Pancreas (tissue), 10 donors: ENCODE measurements around the gene FAM162B. TPM values are rescaled to one million over a fixed set of nuclear protein-coding genes. Genes with fewer than 3 reads are reported as not detected.

Experiments
- ATAC-seq, 4 donors: fragments of 200-7000 bp; cut with Tn5 transposase; one replicate each; pipeline versions ENCODE4 v1.8.0 to v1.9.1; 2020; ENCODE audit warnings: mild to moderate bottlenecking in 4 of 4, moderate library complexity in 4 of 4
- DNase-seq, 6 donors: peaks; one replicate each; pipeline ENCODE4 v3.0.0-alpha.2; 2020
- FAIRE-seq: peaks from 2 replicates; lab custom pipeline; 2012; peaks lifted over from hg19 to GRCh38; lab: Jason Lieb, UNC
- H3K27ac ChIP-seq, 4 donors: fragments of 200-600 bp; sonication (generic); 1 replicate in 3 of 4; 2 replicates in 1 of 4; pipeline versions ENCODE4 v1.5.0 to v1.8.0; 2020
- H3K27me3 ChIP-seq, 4 donors: fragments of 200-600 bp; one replicate each; pipeline ENCODE4 v1.8.0; 2021
- H3K36me3 ChIP-seq, 3 donors: fragments of 200-600 bp; sonication (generic) in 1 of 3; one replicate each; pipeline versions ENCODE4 v1.5.0 to v1.8.0; 2020 to 2021
- H3K4me1 ChIP-seq, 3 donors: fragments of 200-600 bp; one replicate each; pipeline ENCODE4 v1.8.0; 2021
- H3K4me3 ChIP-seq, 4 donors: fragments of 200-600 bp; sonication (generic) in 2 of 4; one replicate each; pipeline versions ENCODE4 v1.5.0 to v1.8.0; 2020 to 2021
- H3K9me3 ChIP-seq, 4 donors: fragments of 200-600 bp; one replicate each; pipeline ENCODE4 v1.8.0; 2021
- CTCF ChIP-seq, 4 donors: fragments of 200-600 bp; sonication (generic) in 3 of 4; IDR thresholded peaks; one replicate each; pipeline versions ENCODE4 v1.5.0 to v1.8.0; 2021; ENCODE audit warnings: antibody characterized with exemption in 4 of 4
- WGBS, 2 donors: extraction: QIAGEN DNeasy Blood & Tissue Kit; methylation state at CpG; one replicate each; pipeline ENCODE4 v1.1.7; 2013; 5-methylcytosine and 5-hydroxymethylcytosine counted together
- intact Hi-C, 3 donors: fragments of 100-400 bp; cut with DNase I; formaldehyde crosslinking; loops; one replicate each; pipeline versions ENCODE4 v1.11.1 to v1.14.2; 2022
- polyA plus RNA-seq, 2 donors: library from polyadenylated mRNA; stranded (reverse); fragments of 200-250 nt; gene quantifications; one replicate each; pipeline ENCODE4 v1.2.3, GENCODE V29; 2013
- total RNA-seq, 6 donors: library from RNA; stranded (reverse); fragmentation: NEBNext Ultra II Directional in 4 of 6; extraction: Animal tissue kit (Norgen Biotek cat#: 25700) in 4 of 6; gene quantifications; one replicate each; pipeline versions ENCODE4 v1.2.1 to v1.2.4, GENCODE V29; 2021 to 2023
- donor health status: healthy with polysubstance abuse.
- donor health status: DM: no; HTN: no; CAD: no; lungs with moderate emphysema.
- donor health status: DM: no; HTN: no; CAD: no.
- donor health status: control.
- donor health status: control.
- donor health status: Bipolar disorder and iron deficiency.
- donor health status: DM: yes; HTN: yes; CAD: no.
- donor health status: DM: no; HTN: no; CAD: no.
- donor health status: DM: no; HTN: no; CAD: no.
- donor health status: DM: yes; HTN: yes; CAD: no.

The FAM162B gene
- total and polyA plus RNA-seq, 8 donors, result 0.19 to 2.1 (median 0.54) TPM

- 33 to 41% methylated on average over 2 of the region's 2 CpGs for WGBS, 2 donors
- no peaks in the 10 kb centered on the region for H3K9me3 ChIP-seq
- no peaks in the 10 kb centered on the region for H3K36me3 ChIP-seq
- no peaks in the 10 kb centered on the region for H3K4me1 ChIP-seq
- intact Hi-C loops, result no loop called here
- no peaks in the 10 kb centered on the region for H3K27me3 ChIP-seq
- ATAC-seq (no peak), FAIRE-seq (no peak), DNase-seq (no peak)
- H3K4me3 ChIP-seq, result no peak overlapping the region
- TF ChIP-seq CTCF (IDR thresholded peaks at IDR 0.05), result no peak
- no peak overlapping the region for H3K27ac ChIP-seq
These were observed 32.1 kb upstream of the FAM162B start for GRCh38 chr6:116797585-116797984.

GRCh38 chr6:116793224-116793623, 27.7 kb upstream of the FAM162B start:
- intact Hi-C loops, result no loop called here

GRCh38 chr6:116783852-116784251, 18.3 kb upstream of the FAM162B start:
- Histone ChIP-seq H3K27me3 (peaks cover 0 to 7% (median 2%) of the 10 kb centered on the region in 4 donors), H3K36me3 (no peaks in the 10 kb centered on the region), H3K4me3 (no peak overlapping the region), H3K4me1 (no peaks in the 10 kb centered on the region), H3K27ac (no peak overlapping the region), H3K9me3 (no peaks in the 10 kb centered on the region)
- FAIRE-seq (no peak), ATAC-seq (no peak), DNase-seq (no peak)
- TF ChIP-seq CTCF (IDR thresholded peaks at IDR 0.05), result no peak
- intact Hi-C loops, result no loop called here
- WGBS, 2 donors, result 48 to 61% methylated on average over 5 of the region's 5 CpGs

More at GRCh38 chr6:116793224-116793623, 27.7 kb upstream of the FAM162B start:
- H3K27me3 ChIP-seq, result no peaks in the 10 kb centered on the region
- 39 to 49% methylated on average over 3 of the region's 3 CpGs for WGBS, 2 donors
- H3K27ac ChIP-seq, result no peak overlapping the region
- no peaks in the 10 kb centered on the region for H3K36me3 ChIP-seq
- DNase-seq (no peak), FAIRE-seq (no peak), ATAC-seq (no peak)
- TF ChIP-seq CTCF (IDR thresholded peaks at IDR 0.05), result no peak
- no peak overlapping the region for H3K4me3 ChIP-seq
- no peaks in the 10 kb centered on the region for H3K4me1 ChIP-seq
- no peaks in the 10 kb centered on the region for H3K9me3 ChIP-seq

- Histone ChIP-seq H3K27ac (no peak overlapping the region), H3K4me1 (no peaks in the 10 kb centered on the region), H3K36me3 (no peaks in the 10 kb centered on the region), H3K27me3 (peaks cover 0 to 9% (median 2%) of the 10 kb centered on the region in 4 donors), H3K4me3 (no peak overlapping the region), H3K9me3 (no peaks in the 10 kb centered on the region)
- ATAC-seq (peak; percentile 53 to 80 (median 74)), FAIRE-seq (peak; percentile 54), DNase-seq (no peak)
- TF ChIP-seq CTCF (IDR thresholded peaks at IDR 0.05), result peak in 3 of 4 donors; percentile 23 to 35 (median 28)
- intact Hi-C loops, result loop anchor here in 1 of 3 donors (10.0 kb wide), 1 partner anchor 185 kb away; no protein-coding TSS in a partner anchor
- WGBS, 2 donors, result 15 to 16% methylated on average over 13 of the region's 13 CpGs
These were observed 14.2 kb upstream of the FAM162B start for GRCh38 chr6:116779573-116780164.

GRCh38 chr6:116773886-116774285, 8.4 kb upstream of the FAM162B start:
- DNase-seq, result no peak
- peaks cover 0 to 3% (median 0%) of the 10 kb centered on the region in 4 donors for H3K27me3 ChIP-seq
- H3K4me1 ChIP-seq, result no peaks in the 10 kb centered on the region
- no peak overlapping the region for H3K4me3 ChIP-seq
- H3K9me3 ChIP-seq, result no peaks in the 10 kb centered on the region
- intact Hi-C loops, result loop anchor here in 1 of 3 donors (10.0 kb wide), 1 partner anchor 191 kb away; no protein-coding TSS in a partner anchor
- no peak for ATAC-seq
- H3K27ac ChIP-seq, result no peak overlapping the region
- no peak for FAIRE-seq
- no peaks in the 10 kb centered on the region for H3K36me3 ChIP-seq
- 35 to 51% methylated on average over 1 of the region's 1 CpG for WGBS, 2 donors
- no peak for TF ChIP-seq CTCF (IDR thresholded peaks at IDR 0.05)
